ENCODE data around the gene TFCP2L1.

Gene TFCP2L1

GRCh38 chr2:121254748-121255147 lies 30.3 kb downstream of the TFCP2L1 start:
- no peak overlapping the region for H3K4me2 ChIP-seq (ENCODE audit: low read length)
- no peaks in the 10 kb centered on the region for H3F3A ChIP-seq (ENCODE audit: insufficient read depth, low read length)
- H2AFZ ChIP-seq (ENCODE audit: low read length), result no peak overlapping the region

DNA sequence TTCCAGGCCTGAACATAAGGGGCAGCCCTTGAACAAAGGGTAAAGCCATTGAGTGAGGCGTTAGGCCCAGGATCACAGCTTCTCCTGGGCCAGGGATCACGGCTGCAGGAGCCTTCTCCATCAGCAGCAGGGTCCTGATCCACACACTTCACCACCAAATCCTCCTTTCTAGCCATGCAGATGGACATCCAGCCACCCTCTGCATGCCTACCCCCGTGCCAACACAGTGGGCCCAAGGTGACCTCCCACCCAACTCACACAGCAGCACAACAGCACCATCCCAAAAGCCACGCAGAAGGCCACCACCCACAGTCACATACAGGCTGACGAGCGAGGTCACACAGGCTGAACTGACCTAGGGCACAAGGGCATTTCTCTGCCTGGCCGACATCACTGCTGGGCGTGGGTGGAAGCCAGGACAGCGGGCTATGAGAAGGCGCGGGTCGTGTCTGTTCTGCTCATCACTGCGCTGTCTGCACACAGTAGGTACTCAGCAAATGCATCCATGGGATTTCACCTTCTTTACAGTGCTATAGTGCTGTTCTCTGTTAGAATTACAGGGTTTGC lies 31.2 kb downstream of the TFCP2L1 start:
- TF ChIP-seq CTCF (IDR thresholded peaks at IDR 0.05; ENCODE audit: low read length), result no peak
- H3F3A ChIP-seq (ENCODE audit: insufficient read depth, low read length), result no peaks in the 10 kb centered on the region
- H3K27ac ChIP-seq (ENCODE audit: low read depth, low read length, poor library complexity, severe bottlenecking), result no peak overlapping the region

More at GRCh38 chr2:121254748-121255147, 30.3 kb downstream of the TFCP2L1 start:
- TF ChIP-seq EZH2 (IDR thresholded peaks at IDR 0.05; ENCODE audit: borderline replicate concordance, low read length), result no peak
- TF ChIP-seq CTCF (IDR thresholded peaks at IDR 0.05; ENCODE audit: low read length), result no peak
- Histone ChIP-seq H3K9me3 (ENCODE audit: low read length) (no peaks in the 10 kb centered on the region), H3K27ac (ENCODE audit: low read depth, low read length, poor library complexity, severe bottlenecking) (no peak overlapping the region), H3K9ac (ENCODE audit: low read length) (no peak overlapping the region), H3K9me2 (ENCODE audit: low read depth, low read length) (no peaks in the 10 kb centered on the region), H3K4me3 (ENCODE audit: low read depth, low read length, poor library complexity, severe bottlenecking) (no peak overlapping the region), H3K36me3 (ENCODE audit: insufficient read depth, low read length) (no peaks in the 10 kb centered on the region), H3K79me2 (ENCODE audit: insufficient read depth, low read length) (no peaks in the 10 kb centered on the region), H4K20me1 (ENCODE audit: insufficient read depth, low read length) (no peaks in the 10 kb centered on the region), H3K27me3 (ENCODE audit: insufficient read depth, low read length) (0 out of 2 replicates have a peak, but pooled peaks cover 7% of the 10 kb centered on the region), H3K4me1 (ENCODE audit: insufficient read depth, low read length, severe bottlenecking) (no peaks in the 10 kb centered on the region)

DNA sequence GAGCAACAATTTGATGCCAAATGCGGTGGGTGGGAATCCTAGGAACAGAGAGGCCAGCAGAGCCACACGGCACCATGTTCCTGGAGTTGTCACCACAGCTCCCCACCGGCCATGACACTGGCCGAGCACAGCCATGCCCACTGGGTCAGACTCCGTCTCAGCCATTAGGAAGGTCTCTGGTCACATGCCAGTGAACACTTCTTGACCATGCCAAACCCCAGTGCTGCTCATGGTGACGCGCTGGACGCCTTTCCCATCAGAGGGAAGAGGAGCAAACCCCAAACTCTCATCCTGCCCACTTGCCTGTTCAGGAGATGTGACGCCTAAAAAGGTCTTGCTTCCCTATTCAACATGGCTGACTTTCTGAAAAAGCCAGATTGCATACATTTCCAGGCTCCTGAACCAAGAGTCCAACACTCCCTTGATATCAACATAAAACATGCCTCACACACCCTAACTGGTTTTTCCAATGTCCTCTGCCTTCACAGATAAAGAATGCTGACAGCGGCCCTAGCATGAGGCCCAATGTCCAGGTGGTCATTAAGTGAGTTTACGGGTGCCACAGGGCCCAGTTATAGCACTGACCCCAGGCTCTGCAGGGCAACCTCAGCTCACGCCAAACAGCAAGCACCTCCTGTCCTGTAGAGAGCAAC lies 31.9 kb downstream of the TFCP2L1 start:
- no peaks in the 10 kb centered on the region for H3F3A ChIP-seq (ENCODE audit: insufficient read depth, low read length)
- no peaks in the 10 kb centered on the region for H3K9me2 ChIP-seq (ENCODE audit: low read depth, low read length)
- H2AFZ ChIP-seq (ENCODE audit: low read length), result no peak overlapping the region
- H4K20me1 ChIP-seq (ENCODE audit: insufficient read depth, low read length), result no peaks in the 10 kb centered on the region
- no peaks in the 10 kb centered on the region for H3K79me2 ChIP-seq (ENCODE audit: insufficient read depth, low read length)
- H3K36me3 ChIP-seq (ENCODE audit: insufficient read depth, low read length), result no peaks in the 10 kb centered on the region
- no peaks in the 10 kb centered on the region for H3K4me1 ChIP-seq (ENCODE audit: insufficient read depth, low read length, severe bottlenecking)
- no peaks in the 10 kb centered on the region for H3K9me3 ChIP-seq (ENCODE audit: low read length)
- H3K4me3 ChIP-seq (ENCODE audit: low read depth, low read length, poor library complexity, severe bottlenecking), result no peak overlapping the region
- H3K27me3 ChIP-seq (ENCODE audit: insufficient read depth, low read length), result 0 out of 2 replicates have a peak, but pooled peaks cover 7% of the 10 kb centered on the region
- no peak overlapping the region for H3K9ac ChIP-seq (ENCODE audit: low read length)
- H3K4me2 ChIP-seq (ENCODE audit: low read length), result no peak overlapping the region
- H3K27ac ChIP-seq (ENCODE audit: low read depth, low read length, poor library complexity, severe bottlenecking), result no peak overlapping the region
- TF ChIP-seq EZH2 (IDR thresholded peaks at IDR 0.05; ENCODE audit: borderline replicate concordance, low read length), result no peak

More for the DNA sequence above, 31.2 kb downstream of the TFCP2L1 start:
- Histone ChIP-seq H2AFZ (ENCODE audit: low read length) (no peak overlapping the region), H3K4me3 (ENCODE audit: low read depth, low read length, poor library complexity, severe bottlenecking) (no peak overlapping the region), H3K79me2 (ENCODE audit: insufficient read depth, low read length) (no peaks in the 10 kb centered on the region), H3K9me2 (ENCODE audit: low read depth, low read length) (no peaks in the 10 kb centered on the region), H3K36me3 (ENCODE audit: insufficient read depth, low read length) (no peaks in the 10 kb centered on the region), H4K20me1 (ENCODE audit: insufficient read depth, low read length) (no peaks in the 10 kb centered on the region), H3K4me1 (ENCODE audit: insufficient read depth, low read length, severe bottlenecking) (no peaks in the 10 kb centered on the region), H3K4me2 (ENCODE audit: low read length) (no peak overlapping the region), H3K9me3 (ENCODE audit: low read length) (no peaks in the 10 kb centered on the region), H3K9ac (ENCODE audit: low read length) (no peak overlapping the region), H3K27me3 (ENCODE audit: insufficient read depth, low read length) (0 out of 2 replicates have a peak, but pooled peaks cover 7% of the 10 kb centered on the region)

All from OCI-LY1 (cell line).